H9 (cell line): ENCODE measurements around the gene WASHC3. TPM values are rescaled to one million over a fixed set of nuclear protein-coding genes. Genes with fewer than 3 reads are reported as not detected.

ENCODE experiments used
- DNase-seq: peaks from one replicate; pipeline ENCODE4 v3.0.0-alpha.2; 2017
- H2AFZ ChIP-seq: one replicate; pipeline ENCODE4 v1.6.1; 2013; ENCODE audit warnings: mild to moderate bottlenecking, low read length, control low read depth, moderate library complexity
- H2AK5ac ChIP-seq: 2 replicates; pipeline ENCODE4 v1.6.1; 2013; ENCODE audit warnings: low read length, control low read depth, mixed read lengths; ENCODE audit not compliant: insufficient read length
- H2BK120ac ChIP-seq: one replicate; pipeline ENCODE4 v1.6.1; 2013; ENCODE audit warnings: low read depth, mild to moderate bottlenecking, low read length, control low read depth, inconsistent platforms; ENCODE audit not compliant: poor library complexity, severe bottlenecking
- H2BK12ac ChIP-seq: 2 replicates; pipeline ENCODE4 v1.6.1; 2013; ENCODE audit warnings: low read length, control low read depth, mixed read lengths, low read depth; ENCODE audit not compliant: insufficient read length
- H2BK15ac ChIP-seq: 2 replicates; pipeline ENCODE4 v1.6.1; 2013; ENCODE audit warnings: low read depth, low read length, control low read depth
- H2BK20ac ChIP-seq: one replicate; pipeline ENCODE4 v1.6.1; 2013; ENCODE audit warnings: low read depth, mild to moderate bottlenecking, low read length, control low read depth, inconsistent platforms; ENCODE audit not compliant: poor library complexity, severe bottlenecking
- H2BK5ac ChIP-seq: 2 replicates; pipeline ENCODE4 v1.6.1; 2013; ENCODE audit warnings: low read length, control low read depth, mixed read lengths; ENCODE audit not compliant: insufficient read length
- H3K14ac ChIP-seq: 2 replicates; pipeline ENCODE4 v1.6.1; 2013; ENCODE audit warnings: low read length, control low read depth; ENCODE audit not compliant: insufficient read depth
- H3K18ac ChIP-seq: 2 replicates; pipeline ENCODE4 v1.6.1; 2013; ENCODE audit warnings: low read depth, mild to moderate bottlenecking, mixed read lengths, low read length, control low read depth; ENCODE audit not compliant: insufficient read length
- H3K23ac ChIP-seq: 2 replicates; pipeline ENCODE4 v1.6.1; 2013; ENCODE audit warnings: low read length, control low read depth, mixed read lengths, low read depth; ENCODE audit not compliant: insufficient read length
- H3K23me2 ChIP-seq: 2 replicates; pipeline ENCODE4 v1.6.1; 2013; ENCODE audit warnings: low read depth, mild to moderate bottlenecking, mixed read lengths, low read length, control low read depth; ENCODE audit not compliant: insufficient read length, poor library complexity, severe bottlenecking
- H3K27ac ChIP-seq: 2 replicates; pipeline ENCODE4 v1.5.1; 2013; ENCODE audit warnings: low read length, control low read depth, mixed read lengths, low read depth; ENCODE audit not compliant: insufficient read length
- H3K27me3 ChIP-seq: 2 replicates; pipeline ENCODE4 v1.6.1; 2013; ENCODE audit warnings: low read length, control low read depth, inconsistent platforms; ENCODE audit not compliant: insufficient read depth
- H3K4ac ChIP-seq: 2 replicates; pipeline ENCODE4 v1.6.1; 2013; ENCODE audit warnings: low read depth, mild to moderate bottlenecking, control low read depth, inconsistent platforms, low read length, moderate library complexity
- H3K4me1 ChIP-seq: 2 replicates; pipeline ENCODE4 v1.6.1; 2013; ENCODE audit warnings: low read length, control low read depth, inconsistent platforms; ENCODE audit not compliant: insufficient read depth
- H3K4me2 ChIP-seq: 2 replicates; pipeline ENCODE4 v1.6.1; 2013; ENCODE audit warnings: low read length, control low read depth, mixed read lengths; ENCODE audit not compliant: insufficient read length, insufficient read depth
- H3K56ac ChIP-seq: 2 replicates; pipeline ENCODE4 v1.6.1; 2013; ENCODE audit warnings: low read depth, mild to moderate bottlenecking, mixed read lengths, low read length, control low read depth; ENCODE audit not compliant: insufficient read length
- H3K79me1 ChIP-seq: 2 replicates; pipeline ENCODE4 v1.6.1; 2013; ENCODE audit warnings: low read depth, mild to moderate bottlenecking, moderate library complexity, low read length, control low read depth, inconsistent platforms; ENCODE audit not compliant: insufficient read depth, poor library complexity, severe bottlenecking
- H3K79me2 ChIP-seq: 2 replicates; pipeline ENCODE4 v1.6.1; 2013; ENCODE audit warnings: low read length, control low read depth, inconsistent platforms; ENCODE audit not compliant: insufficient read depth
- H3K9ac ChIP-seq: 2 replicates; pipeline ENCODE4 v1.6.1; 2013; ENCODE audit warnings: low read length, control low read depth, mixed read lengths; ENCODE audit not compliant: insufficient read length; ENCODE audit errors: extremely low read depth
- H3K9me3 ChIP-seq: one replicate; pipeline ENCODE4 v1.6.1; 2013; ENCODE audit warnings: low read depth, low read length, inconsistent platforms; ENCODE audit not compliant: control insufficient read depth
- H3T11ph ChIP-seq: one replicate; pipeline ENCODE4 v1.6.1; 2013; ENCODE audit warnings: mild to moderate bottlenecking, low read length, control low read depth, inconsistent platforms
- H4K20me1 ChIP-seq: one replicate; pipeline ENCODE4 v1.6.1; 2013; ENCODE audit not compliant: control insufficient read depth, insufficient read length, insufficient read depth
- H4K5ac ChIP-seq: 2 replicates; pipeline ENCODE4 v1.6.1; 2013; ENCODE audit warnings: low read depth, mild to moderate bottlenecking, mixed read lengths, low read length, control low read depth; ENCODE audit not compliant: insufficient read length
- H4K8ac ChIP-seq: replicated peaks from 2 replicates; pipeline ENCODE4 v1.6.1; 2013; ENCODE audit warnings: low read length, control low read depth, mixed read lengths, low read depth; ENCODE audit not compliant: insufficient read length
- H4K91ac ChIP-seq: 2 replicates; pipeline ENCODE4 v1.6.1; 2013; ENCODE audit warnings: low read depth, mild to moderate bottlenecking, moderate library complexity, mixed read lengths, low read length, control low read depth; ENCODE audit not compliant: insufficient read length
- H3K27ac Mint-ChIP-seq, 3 experiments: 2 replicates in 2 of 3; 3 replicates in 1 of 3; pipeline ENCODE4 v1.8.0; 2020 to 2021; ENCODE audit warnings: mixed read lengths in 3 of 3, mild to moderate bottlenecking in 1 of 3, moderate library complexity in 1 of 3
- H3K27me3 Mint-ChIP-seq: 2 replicates; pipeline ENCODE4 v1.8.0; 2021; ENCODE audit warnings: low read depth, mild to moderate bottlenecking, moderate library complexity, mixed read lengths
- H3K36me3 Mint-ChIP-seq, 3 experiments: 2 replicates in 2 of 3; 3 replicates in 1 of 3; pipeline ENCODE4 v1.8.0; 2020 to 2021; ENCODE audit warnings: low read depth in 3 of 3, mixed read lengths in 3 of 3; ENCODE audit not compliant: insufficient read depth in 1 of 3
- H3K4me1 Mint-ChIP-seq, 2 experiments: 2 replicates each; pipeline ENCODE4 v1.8.0; 2020; ENCODE audit warnings: mixed read lengths in 2 of 2
- H3K4me3 Mint-ChIP-seq, 2 experiments: 2 replicates in 1 of 2; 3 replicates in 1 of 2; pipeline ENCODE4 v1.8.0; 2020 to 2021; ENCODE audit warnings: mild to moderate bottlenecking in 2 of 2, mixed read lengths in 2 of 2, moderate library complexity in 1 of 2
- H3K9me3 Mint-ChIP-seq, 2 experiments: 2 replicates in 1 of 2; 3 replicates in 1 of 2; pipeline ENCODE4 v1.8.0; 2020; ENCODE audit warnings: mild to moderate bottlenecking in 2 of 2, mixed read lengths in 2 of 2, moderate library complexity in 1 of 2
- WGBS: extraction: QIAGEN DNeasy Blood & Tissue Kit; methylation state at CpG from one replicate; pipeline ENCODE4 v1.1.7; 2013; ENCODE audit warnings: missing lambda C conversion rate, low lambda C conversion rate, mixed read lengths; ENCODE audit not compliant: insufficient read length; ENCODE audit errors: extremely low coverage; 5-methylcytosine and 5-hydroxymethylcytosine counted together
- total RNA-seq: library from RNA; stranded (reverse); gene quantifications from 2 replicates; pipeline ENCODE4 v1.2.1, GENCODE V29; 2021
- TF ChIP-seq, protein P1 (sequence below): fragments of 200-600 bp; sonication (generic); conservative IDR thresholded peaks from 3 replicates; pipeline ENCODE4 v1.8.0; 2021; ENCODE audit warnings: antibody characterized with exemption, mild to moderate bottlenecking

WASHC3 gene
- total RNA-seq, 1 experiment from 2014 or later: 14.1 TPM

DNA sequence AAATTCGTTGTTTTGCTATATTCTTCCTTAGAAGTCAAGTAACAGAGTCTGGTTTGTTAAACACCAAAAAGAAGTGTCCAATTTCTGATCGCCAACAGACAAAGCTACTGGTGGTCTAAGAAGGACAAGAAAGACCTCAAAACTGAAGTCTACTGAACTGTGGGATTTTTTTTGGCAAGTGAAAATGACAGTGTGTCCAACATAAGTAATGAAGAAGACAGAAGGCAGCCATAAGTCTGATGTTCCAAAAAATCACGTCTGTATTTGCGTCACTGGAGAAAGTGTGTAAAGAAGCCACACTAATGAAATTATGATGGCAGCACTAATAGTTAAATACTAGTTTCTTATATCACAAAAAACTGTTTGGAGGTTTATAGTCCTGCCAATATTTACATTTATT, 32.6 kb downstream of the WASHC3 start:
- Mint-ChIP-seq H3K9me3 (no peaks in the 10 kb centered on the region), H3K36me3 (no peaks in the 10 kb centered on the region), H3K27me3 (no peaks in the 10 kb centered on the region), H3K4me1 (no peaks in the 10 kb centered on the region), H3K4me3 (no peak overlapping the region), H3K27ac (no peak overlapping the region)
- H4K8ac ChIP-seq: no peak overlapping the region
- no peak overlapping the region for H2AK5ac ChIP-seq
- H3K27ac ChIP-seq: no peak overlapping the region
- no peaks in the 10 kb centered on the region for H3K79me2 ChIP-seq
- no peak overlapping the region for H2BK15ac ChIP-seq
- no peak overlapping the region for H2AFZ ChIP-seq
- H2BK20ac ChIP-seq: no peak overlapping the region
- H4K91ac ChIP-seq: no peak overlapping the region
- no peak for DNase-seq
- H3K27me3 ChIP-seq: no peaks in the 10 kb centered on the region
- H3K23me2 ChIP-seq: no peaks in the 10 kb centered on the region
- no peaks in the 10 kb centered on the region for H3K4me1 ChIP-seq
- no peaks in the 10 kb centered on the region for H3K79me1 ChIP-seq
- H4K5ac ChIP-seq: no peak overlapping the region
- no peak overlapping the region for H2BK5ac ChIP-seq
- WGBS: no CpG with 5 or more reads among the region's 4 CpGs
- no peak overlapping the region for H3K56ac ChIP-seq
- H3K4ac ChIP-seq: no peak overlapping the region
- H3K23ac ChIP-seq: no peak overlapping the region
- H3K14ac ChIP-seq: no peak overlapping the region
- H3K4me2 ChIP-seq: no peak overlapping the region
- H3K9ac ChIP-seq: no peak overlapping the region
- H3K18ac ChIP-seq: no peak overlapping the region
- no peak overlapping the region for H3T11ph ChIP-seq
- no peak overlapping the region for H2BK12ac ChIP-seq
- TF ChIP-seq, protein P1, sequence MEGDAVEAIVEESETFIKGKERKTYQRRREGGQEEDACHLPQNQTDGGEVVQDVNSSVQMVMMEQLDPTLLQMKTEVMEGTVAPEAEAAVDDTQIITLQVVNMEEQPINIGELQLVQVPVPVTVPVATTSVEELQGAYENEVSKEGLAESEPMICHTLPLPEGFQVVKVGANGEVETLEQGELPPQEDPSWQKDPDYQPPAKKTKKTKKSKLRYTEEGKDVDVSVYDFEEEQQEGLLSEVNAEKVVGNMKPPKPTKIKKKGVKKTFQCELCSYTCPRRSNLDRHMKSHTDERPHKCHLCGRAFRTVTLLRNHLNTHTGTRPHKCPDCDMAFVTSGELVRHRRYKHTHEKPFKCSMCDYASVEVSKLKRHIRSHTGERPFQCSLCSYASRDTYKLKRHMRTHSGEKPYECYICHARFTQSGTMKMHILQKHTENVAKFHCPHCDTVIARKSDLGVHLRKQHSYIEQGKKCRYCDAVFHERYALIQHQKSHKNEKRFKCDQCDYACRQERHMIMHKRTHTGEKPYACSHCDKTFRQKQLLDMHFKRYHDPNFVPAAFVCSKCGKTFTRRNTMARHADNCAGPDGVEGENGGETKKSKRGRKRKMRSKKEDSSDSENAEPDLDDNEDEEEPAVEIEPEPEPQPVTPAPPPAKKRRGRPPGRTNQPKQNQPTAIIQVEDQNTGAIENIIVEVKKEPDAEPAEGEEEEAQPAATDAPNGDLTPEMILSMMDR: no peak
- no peaks in the 10 kb centered on the region for H3K9me3 ChIP-seq
- H2BK120ac ChIP-seq: no peak overlapping the region
- H4K20me1 ChIP-seq: no peaks in the 10 kb centered on the region
